ENCODE results near the gene YBX2. TPM values are rescaled to one million over a fixed set of nuclear protein-coding genes. Genes with fewer than 3 reads are reported as not detected.

Gene YBX2
- total RNA-seq, 1 donor, result 0.27 TPM

- DNase-seq (ENCODE audit: low read depth in 2 of 3, low spot score in 2 of 3), result peak; percentile 47 to 49 (median 48)
Observed at GRCh38 chr17:7323731-7324437, 29.4 kb upstream of the YBX2 start.

- DNase-seq (ENCODE audit: low read depth in 2 of 3, low spot score in 2 of 3), result no peak
Observed at GRCh38 chr17:7322520-7323194, 28.2 kb upstream of the YBX2 start.

- no peak for DNase-seq (ENCODE audit: low read depth in 2 of 3, low spot score in 2 of 3)
Observed at GRCh38 chr17:7321466-7321865, 27.0 kb upstream of the YBX2 start.

GRCh38 chr17:7318121-7318860, 23.9 kb upstream of the YBX2 start:
- no peak for DNase-seq (ENCODE audit: low read depth in 2 of 3, low spot score in 2 of 3)

- DNase-seq (ENCODE audit: low read depth in 2 of 3, low spot score in 2 of 3), result no peak
Observed at GRCh38 chr17:7317161-7317803, 22.8 kb upstream of the YBX2 start.

GRCh38 chr17:7315570-7316235, 21.3 kb upstream of the YBX2 start:
- no peak for DNase-seq (ENCODE audit: low read depth in 2 of 3, low spot score in 2 of 3)

- peak; percentile 86 to 90 (median 89) for DNase-seq (ENCODE audit: low read depth in 2 of 3, low spot score in 2 of 3)
Observed at GRCh38 chr17:7314719-7315569, 20.5 kb upstream of the YBX2 start, which contains the start of gene GPS2. TSS of gene GPS2 (minus strand) at chr17:7315360. CDS start at chr17:7315052, 308 bp downstream.

GRCh38 chr17:7313890-7314718, 19.7 kb upstream of the YBX2 start:
- DNase-seq (ENCODE audit: low read depth in 2 of 3, low spot score in 2 of 3), result no peak

- DNase-seq (ENCODE audit: low read depth in 2 of 3, low spot score in 2 of 3), result peak in 1 of 3 donors; percentile 37
Observed at GRCh38 chr17:7313088-7313889, 18.9 kb upstream of the YBX2 start.

GRCh38 chr17:7312432-7313087, 18.1 kb upstream of the YBX2 start:
- DNase-seq (ENCODE audit: low read depth in 2 of 3, low spot score in 2 of 3), result no peak

GRCh38 chr17:7311110-7311705, 16.8 kb upstream of the YBX2 start:
- no peak for DNase-seq (ENCODE audit: low read depth in 2 of 3, low spot score in 2 of 3)

- DNase-seq (ENCODE audit: low read depth in 2 of 3, low spot score in 2 of 3), result no peak
Observed at GRCh38 chr17:7309628-7310027, 15.2 kb upstream of the YBX2 start.

GRCh38 chr17:7308625-7309433, 14.4 kb upstream of the YBX2 start:
- DNase-seq (ENCODE audit: low read depth in 2 of 3, low spot score in 2 of 3), result peak; percentile 76 to 95 (median 95)

GRCh38 chr17:7307686-7308624, 13.5 kb upstream of the YBX2 start:
- DNase-seq (ENCODE audit: low read depth in 2 of 3, low spot score in 2 of 3), result peak; percentile 40 to 44 (median 43)
